Activated T-cell treated with anti-CD3 and anti-CD28 coated beads, Interleukin-2, amount 50 U/mL, for 1 hour (primary cell): ENCODE results near the gene TGFB2.

Experiments used
- DNase-seq: peaks from one replicate; pipeline ENCODE4 v3.0.0-alpha.2; 2020

Gene TGFB2

DNA sequence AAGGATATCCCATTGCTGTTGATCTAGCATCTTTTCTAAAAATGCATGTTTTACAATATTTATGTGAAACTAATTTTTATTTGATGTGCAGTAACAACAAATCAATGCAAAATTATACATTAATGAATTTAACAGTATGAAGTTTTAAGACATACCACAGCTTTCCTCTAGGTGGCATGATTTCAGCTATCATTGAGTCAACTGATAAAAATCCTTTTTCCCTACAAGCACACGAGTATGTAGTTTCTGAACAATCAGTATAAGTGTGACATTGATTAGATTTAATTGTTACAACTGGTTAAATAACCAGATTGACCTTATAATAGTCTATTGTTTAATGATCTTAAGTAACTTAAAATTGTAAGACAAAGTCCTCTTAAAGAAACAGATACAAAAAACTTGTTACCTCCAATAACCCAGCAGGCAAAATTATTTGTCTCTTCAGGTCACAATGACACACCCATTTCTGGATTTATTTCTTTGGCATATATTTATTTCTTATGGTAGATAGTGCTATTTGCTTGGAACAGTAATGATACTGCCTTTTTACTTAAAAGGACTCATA, 5.8 kb upstream of the TGFB2 start:
- no peak for DNase-seq

DNA sequence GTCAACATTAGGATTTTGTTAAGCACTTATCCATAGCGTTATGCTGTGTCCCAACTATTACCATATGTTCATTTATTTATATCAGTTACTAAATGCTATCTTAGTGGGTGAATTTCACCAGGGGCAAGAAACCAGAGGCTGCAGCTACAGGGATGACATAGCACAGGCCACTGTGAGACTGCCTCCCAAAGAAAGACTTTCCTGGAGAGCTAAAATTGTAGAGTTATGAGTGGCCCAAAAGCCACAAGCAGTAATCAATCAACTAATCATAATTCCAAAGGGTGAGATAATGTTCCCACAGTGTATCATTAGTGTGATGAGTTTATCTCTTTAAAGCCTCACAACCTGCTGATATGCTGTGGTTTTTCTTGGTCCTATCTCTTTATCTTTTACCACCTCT, 3.8 kb upstream of the TGFB2 start:
- DNase-seq: no peak

DNA sequence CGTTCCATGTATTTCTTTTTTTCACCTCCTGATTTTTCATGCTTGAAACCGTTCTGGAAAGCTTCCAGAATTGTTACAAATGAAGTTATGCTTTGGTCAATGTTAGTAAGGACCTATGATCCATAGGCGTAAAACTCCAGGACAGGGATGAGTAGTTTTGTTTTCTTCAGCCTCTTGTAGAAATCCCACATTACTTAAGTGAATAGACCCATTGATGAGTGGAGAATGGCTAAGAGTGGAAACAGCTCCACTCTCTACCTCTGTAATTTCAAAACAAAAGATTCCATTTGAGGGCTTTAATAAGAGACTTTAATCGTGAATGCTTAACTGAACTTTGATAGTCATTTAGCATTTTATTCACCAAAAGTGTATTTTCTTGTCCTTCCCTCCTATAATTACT, 3.0 kb upstream of the TGFB2 start:
- DNase-seq: no peak

DNA sequence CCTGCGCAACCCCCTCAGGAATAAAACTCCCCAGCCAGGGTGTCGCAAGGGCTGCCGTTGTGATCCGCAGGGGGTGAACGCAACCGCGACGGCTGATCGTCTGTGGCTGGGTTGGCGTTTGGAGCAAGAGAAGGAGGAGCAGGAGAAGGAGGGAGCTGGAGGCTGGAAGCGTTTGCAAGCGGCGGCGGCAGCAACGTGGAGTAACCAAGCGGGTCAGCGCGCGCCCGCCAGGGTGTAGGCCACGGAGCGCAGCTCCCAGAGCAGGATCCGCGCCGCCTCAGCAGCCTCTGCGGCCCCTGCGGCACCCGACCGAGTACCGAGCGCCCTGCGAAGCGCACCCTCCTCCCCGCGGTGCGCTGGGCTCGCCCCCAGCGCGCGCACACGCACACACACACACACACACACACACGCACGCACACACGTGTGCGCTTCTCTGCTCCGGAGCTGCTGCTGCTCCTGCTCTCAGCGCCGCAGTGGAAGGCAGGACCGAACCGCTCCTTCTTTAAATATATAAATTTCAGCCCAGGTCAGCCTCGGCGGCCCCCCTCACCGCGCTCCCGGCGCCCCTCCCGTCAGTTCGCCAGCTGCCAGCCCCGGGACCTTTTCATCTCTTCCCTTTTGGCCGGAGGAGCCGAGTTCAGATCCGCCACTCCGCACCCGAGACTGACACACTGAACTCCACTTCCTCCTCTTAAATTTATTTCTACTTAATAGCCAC, 696 bp downstream of the TGFB2 start:
- DNase-seq: peak; percentile 36

DNA sequence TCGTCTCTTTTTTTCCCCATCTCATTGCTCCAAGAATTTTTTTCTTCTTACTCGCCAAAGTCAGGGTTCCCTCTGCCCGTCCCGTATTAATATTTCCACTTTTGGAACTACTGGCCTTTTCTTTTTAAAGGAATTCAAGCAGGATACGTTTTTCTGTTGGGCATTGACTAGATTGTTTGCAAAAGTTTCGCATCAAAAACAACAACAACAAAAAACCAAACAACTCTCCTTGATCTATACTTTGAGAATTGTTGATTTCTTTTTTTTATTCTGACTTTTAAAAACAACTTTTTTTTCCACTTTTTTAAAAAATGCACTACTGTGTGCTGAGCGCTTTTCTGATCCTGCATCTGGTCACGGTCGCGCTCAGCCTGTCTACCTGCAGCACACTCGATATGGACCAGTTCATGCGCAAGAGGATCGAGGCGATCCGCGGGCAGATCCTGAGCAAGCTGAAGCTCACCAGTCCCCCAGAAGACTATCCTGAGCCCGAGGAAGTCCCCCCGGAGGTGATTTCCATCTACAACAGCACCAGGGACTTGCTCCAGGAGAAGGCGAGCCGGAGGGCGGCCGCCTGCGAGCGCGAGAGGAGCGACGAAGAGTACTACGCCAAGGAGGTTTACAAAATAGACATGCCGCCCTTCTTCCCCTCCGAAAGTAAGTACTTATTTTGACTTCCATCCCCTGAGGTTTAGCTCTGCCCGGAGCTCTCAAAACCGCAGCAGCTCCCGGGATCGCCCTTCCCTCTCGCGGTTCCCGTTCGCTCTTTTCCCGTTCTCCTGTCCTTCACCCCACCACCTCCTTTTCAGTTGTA, 1.5 kb downstream of the TGFB2 start:
- DNase-seq: no peak

DNA sequence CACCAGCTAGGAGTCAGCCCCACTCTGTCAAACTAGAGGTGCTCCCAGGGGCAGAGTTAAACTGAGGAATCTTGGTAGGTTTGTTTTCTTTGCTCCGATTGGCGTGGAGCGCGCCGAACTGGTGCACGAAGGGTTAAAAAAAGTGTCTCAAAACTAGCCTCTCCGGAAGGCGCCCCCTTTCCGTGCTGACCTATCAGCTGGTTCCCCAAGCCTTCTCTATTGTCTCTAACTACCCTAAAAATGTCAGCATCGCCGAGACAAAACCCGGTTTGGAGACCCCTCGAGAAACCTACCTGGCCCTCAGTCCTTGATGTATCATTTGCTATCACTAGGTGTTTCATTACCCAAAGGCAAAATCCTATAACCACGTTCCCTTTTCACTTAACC, 2.2 kb downstream of the TGFB2 start:
- DNase-seq: no peak

DNA sequence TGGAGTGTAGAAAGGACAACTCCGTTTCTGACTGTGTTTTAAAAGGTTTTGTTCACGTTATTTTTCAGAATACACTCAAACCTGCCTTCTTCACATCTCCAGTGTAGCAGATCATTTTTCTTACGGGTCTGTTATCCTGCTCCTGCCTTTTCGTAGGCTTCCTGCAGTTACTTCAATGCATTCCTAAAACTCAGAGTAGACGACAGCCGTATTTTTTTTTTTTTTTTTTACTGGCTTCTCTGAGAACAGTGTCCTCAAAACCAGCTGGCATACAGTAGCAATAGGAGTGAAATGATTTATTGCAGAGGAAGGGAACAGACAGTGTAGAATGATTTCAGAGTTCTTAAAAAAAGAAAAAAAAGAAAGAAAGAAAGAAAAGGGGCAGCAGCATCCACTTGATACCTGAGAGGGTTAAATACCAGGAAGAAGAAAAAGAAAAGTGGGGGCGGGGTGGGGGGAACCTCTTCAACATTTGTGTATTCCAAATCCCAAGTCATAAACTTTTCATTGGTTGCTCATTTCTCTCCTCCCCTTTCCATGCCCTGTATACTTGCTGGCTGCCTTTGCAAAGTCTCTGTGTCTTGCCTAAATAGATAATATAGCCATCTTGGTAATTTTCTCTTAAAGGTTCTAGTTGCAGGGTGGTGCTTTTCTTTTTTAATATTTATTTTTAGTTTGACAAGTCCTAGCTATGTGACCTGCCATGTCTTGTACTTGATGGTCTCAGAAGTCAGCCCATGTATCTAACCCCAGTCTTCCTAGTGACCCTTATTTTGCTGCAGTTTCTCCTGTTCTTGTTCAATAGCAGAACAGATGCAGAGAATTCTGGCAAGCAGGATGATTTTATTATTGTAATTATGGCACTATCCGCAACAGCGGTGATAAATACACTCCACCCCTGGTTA, 2.8 kb downstream of the TGFB2 start:
- no peak for DNase-seq

DNA sequence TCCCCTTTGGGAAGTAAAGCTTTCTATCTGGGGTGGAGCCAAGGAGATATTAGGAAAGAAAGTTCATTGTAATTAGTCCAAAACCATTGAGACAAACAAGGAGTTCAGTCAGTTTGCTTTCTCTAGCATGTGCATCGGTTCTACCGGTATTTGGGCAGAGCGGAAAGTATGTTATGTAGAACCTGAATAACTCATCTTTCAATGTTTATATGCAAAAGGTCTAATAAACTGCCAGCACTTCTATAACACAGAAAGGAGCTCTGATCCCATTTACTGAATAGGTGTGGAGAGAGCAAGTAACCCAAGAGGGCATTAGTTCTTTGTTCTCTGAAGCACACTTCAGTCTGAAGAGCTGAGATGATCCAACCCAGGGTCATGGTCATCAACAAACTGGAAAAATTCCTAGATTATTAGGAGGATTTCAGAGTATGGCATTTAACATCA, 3.5 kb downstream of the TGFB2 start:
- DNase-seq: no peak

DNA sequence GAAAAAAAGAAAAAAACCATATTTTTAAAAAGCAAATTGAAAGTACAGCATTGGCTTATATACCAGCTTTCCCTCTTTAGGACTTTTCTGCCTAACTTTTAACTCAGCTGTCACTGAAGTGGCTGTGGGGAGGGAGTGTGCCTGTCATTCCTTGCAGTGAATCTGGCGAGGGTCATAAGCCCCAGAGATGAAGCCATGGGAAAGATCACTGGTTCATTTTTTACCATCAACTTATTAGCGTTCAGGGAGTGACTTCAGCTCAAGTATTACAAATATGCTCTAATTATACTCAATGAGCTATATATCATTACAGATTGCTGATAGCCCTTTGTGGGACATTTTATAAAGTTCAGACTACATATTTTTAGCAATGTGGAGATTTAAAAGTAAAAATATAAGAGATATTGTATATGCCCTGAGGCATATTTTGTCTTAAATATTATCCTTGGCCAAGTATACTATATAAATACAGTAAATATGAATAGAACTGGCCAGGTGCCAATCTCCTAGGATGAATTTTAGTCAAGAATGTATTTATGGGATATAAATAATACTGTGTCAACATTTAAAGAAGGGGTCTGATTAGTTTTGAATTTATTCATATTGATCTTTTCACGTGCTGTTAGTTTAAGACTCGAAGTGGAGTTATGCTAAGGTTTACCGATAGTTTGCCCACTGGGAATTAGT, 4.4 kb downstream of the TGFB2 start:
- no peak for DNase-seq

DNA sequence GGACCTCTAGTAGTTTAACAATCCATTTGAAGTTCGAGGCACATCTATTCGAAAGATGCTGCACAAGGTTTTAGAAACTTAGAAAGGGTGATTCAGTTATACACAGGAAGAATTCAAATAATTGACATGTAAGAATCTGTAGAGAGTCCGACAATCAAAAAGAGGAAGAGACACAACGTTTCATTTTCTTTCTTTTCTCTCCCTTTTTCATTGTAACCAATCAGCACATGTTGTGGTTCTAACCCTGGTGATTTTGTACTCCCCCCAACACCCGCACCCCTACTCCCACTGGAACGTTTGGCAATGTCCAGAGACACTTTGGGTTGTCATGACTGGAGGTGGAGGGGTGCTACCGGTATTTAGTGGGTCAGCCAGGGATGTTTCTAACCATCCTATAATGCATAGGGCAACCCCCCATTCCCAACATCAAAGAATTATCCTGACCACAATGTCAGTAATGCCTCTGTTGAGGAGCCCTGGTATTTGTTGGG, 4.9 kb downstream of the TGFB2 start:
- no peak for DNase-seq

DNA sequence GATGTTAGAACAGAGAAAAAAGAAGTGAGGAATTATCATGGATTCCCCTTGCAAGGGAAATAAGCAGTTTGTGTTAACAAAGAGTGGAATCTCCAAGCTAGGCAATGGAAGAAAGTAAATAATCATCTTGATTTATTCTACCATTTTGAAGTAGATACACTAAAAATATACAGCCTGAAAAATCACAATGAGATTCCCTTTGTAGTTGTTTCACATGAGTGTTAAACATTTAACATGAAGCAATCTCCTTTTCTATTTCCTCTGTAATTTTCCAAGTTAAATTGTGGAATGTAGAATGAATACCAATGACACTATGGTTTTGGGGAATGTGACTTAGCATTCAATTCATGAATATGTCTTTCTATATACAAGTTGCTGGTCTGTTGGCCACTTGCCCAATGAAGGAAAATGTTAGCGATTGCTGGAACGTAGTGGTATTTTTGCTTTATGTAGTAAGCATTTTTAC, 5.7 kb downstream of the TGFB2 start:
- no peak for DNase-seq

DNA sequence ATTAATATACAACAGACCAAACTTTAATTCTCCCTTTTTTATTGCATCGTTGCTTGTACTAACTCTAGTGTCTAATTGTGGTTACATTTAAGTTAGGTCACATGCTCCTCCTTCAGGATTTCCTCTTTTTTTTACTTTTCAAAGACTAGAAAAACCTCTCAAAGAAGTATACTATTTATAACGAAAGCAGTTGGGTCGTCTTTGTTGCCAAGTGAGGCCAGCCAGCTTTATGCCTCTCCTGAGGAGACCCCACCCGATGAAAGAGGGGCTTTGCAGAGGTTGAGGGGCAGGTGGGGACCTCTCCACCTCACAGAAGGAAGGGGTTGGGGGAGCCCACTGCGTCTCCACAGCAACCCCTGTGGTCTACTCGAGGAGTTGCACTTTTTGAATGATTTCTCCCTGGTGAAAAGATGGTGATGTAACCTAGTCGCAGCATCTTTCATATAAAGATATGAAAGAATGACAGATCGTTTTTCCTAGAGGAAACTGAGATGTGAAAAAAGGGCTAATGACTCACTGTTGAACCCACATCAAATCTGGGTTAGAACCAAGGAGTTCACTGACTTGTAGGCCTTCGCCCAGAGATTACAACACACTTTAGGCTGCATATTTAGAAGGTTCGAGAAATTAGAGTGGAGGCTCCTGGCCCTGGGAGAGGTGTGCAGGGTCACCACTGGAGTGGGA, 6.4 kb downstream of the TGFB2 start:
- DNase-seq: peak; percentile 33

DNA sequence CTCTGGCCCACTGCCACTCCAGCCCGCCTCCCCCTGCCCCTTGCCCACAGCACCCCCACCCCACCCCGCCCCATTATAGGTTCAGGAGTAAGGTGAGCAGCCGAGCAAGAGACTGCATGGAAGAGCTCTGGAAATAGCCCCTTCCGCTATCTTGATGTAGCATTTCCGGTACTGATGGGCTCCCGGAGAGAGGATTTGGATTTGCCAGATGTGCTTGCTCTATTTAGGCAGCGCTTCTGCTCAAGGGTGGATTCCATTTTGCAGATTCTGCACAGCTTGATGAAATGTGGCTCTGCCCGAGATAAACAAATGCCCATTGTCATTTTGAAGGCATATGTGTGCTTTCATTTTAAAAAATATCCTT, 6.9 kb downstream of the TGFB2 start:
- DNase-seq: no peak

DNA sequence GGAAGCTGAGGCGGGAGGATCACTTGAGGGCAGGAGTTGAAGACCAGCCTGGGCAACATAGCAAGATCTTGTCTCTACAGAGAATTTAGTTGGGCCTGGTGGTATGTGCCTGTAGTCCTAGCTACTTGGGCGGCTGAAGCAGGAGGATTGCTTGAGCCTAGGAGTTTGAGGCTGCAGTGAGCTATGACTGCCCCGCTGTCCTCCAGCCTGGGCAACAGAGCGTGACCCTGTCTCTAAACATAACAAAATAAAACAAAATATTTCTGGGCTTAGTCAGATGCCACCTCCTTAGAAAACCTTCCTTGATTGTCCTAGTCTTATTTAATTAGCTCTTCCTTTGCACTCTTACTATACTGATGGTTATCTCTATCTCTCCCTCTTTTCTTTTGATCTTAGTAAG, 8.5 kb downstream of the TGFB2 start:
- DNase-seq: no peak

DNA sequence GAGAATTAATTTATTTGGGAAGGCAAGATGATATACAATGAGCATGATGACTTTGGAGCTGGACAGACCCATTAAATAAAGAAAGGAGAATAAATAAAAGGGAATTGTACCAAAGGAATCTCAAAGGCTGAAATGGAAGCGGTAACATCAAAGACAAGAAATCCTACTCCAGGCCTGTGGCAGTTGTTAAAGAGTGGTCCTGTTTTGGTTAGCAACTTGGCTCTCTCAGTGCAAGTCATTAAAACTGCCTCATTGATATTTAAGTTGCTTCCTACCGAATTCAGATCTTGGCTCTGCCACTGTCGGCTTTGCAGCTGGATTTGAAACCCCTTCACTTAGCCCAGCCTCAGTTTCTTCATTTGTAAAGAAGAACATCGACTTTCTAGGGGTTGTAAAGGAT, 10.1 kb downstream of the TGFB2 start:
- DNase-seq: no peak

DNA sequence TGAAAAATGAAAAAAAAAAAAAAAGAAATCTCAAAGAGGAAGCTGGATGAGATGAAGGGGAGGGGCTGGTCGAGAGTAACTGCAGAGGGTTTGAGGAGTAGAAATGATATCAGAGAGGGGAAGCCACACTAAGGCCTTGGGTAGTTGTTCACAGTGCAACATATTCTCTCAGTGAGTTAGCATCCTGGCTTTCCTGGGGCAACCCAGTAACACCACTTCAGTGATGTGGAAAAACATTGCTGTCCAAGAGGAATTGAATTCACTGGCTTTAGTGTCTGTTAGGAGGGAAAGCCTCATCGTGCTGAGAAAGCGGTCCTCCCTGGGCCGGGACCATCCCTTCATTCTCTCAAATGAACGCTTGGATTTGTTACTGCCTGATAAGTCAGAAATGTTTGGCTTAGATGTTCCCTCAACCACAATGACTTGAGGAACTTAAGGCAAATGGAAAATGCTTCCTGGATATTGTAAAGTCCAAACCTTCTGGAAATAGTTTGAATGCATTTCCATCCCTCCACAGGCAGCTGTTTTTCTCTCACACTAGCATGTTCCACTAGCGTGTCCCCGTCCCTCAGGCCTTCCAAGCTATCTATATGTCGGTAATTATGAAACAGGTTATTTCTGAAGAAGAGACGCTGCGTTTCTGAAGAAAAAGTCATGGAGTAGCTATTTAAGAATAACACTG, 12.2 kb downstream of the TGFB2 start:
- DNase-seq: no peak

DNA sequence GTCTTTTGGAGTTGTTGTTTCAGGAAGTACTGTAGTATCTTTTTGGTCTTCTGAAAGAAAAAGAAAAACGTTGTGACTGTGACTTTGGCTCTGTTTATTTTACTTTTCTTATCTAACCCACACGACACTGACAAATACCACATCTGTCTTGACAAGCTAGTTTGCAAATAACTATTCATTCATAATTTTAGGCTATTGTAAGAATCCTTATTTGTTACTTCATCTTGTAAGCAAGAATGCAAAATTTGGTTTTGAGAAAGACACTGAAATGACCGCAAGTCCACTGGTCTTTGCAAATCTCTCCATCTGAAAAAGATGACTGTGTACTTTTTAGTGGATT, 12.7 kb downstream of the TGFB2 start:
- DNase-seq: no peak

DNA sequence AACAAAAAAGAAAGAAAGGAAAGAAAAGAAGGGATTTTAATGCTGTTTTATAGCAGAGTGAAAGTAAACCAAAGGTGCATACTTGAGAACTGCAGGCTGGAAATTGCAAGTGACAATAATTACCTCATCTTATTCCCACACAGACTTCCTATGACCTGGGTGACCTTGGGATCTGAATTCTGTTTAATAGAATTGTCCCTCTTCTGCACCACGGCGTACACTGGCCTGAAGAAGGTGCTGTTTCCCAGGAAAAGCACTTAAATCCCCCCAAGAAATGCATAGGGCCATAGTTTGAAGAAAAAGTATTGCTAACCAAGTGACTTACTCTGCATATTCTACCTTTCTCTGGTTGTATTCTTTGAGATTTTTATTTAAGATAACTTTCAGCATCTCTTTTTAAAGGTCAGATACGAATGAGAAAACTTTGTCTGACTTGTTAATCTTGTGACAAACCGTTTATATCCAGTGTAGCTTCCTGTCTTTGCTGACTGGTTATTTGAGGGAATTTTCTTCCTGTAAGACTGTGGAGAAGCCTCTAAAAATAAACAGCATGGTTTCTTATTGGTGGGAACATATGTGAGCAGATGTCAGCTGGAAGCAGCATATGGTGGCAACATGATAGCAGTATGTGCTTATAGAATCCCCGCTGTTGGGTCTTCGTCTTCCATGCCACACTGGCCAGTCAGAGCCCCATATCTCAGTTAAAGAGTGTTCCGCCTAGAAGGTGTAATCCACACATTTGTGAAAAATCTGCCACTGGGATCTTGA, 16.3 kb downstream of the TGFB2 start:
- DNase-seq: no peak

DNA sequence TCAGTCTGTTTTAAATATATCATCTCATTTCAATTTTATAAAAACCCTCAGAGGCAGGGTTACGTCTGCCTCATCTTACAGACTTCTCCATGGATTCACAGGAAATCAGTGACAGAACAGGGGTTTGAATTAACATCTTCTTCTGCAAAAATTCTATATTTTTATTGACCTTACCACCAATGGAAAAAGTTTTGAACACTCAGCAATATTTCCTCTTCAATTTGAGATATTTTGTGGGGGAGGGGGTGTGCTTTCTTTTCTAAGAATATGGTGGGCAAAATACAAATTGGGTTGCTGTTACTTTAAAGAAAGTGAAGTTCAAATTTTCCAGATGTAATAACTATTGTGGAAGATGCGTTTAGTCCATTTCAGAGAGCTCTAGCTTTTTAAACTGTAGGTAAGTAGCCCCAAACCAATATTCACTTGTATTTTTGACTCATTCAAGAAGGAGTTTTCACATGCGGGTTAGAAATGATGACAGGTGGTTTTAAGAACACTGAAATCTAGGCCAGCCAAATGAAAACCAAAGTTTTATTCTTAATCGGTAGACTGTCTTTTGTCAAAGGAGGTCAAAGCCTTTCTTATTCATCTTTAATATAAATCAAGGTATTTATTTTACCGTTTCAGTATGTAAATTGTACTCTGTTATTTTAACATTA, 17.4 kb downstream of the TGFB2 start:
- DNase-seq: no peak

DNA sequence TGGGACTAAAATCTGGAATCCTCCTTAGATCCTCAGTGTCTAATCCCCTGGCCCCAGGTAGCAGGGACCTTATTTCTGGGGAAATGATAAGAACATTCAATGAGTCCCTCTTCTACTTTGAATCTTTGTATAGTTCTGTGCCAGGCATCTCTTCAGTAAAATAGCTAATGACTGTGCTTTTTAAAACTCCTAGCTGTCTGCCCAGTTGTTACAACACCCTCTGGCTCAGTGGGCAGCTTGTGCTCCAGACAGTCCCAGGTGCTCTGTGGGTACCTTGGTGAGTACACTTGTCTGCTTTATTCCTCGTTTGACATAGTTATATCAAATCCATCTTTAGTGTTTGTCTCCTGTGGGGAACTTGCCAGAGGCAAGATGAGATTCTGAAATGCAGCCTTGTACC, 18.0 kb downstream of the TGFB2 start:
- no peak for DNase-seq
